Type B pancreatic cell (in vitro differentiated cells): ENCODE measurements around the gene HOXA2. TPM values are rescaled to one million over a fixed set of nuclear protein-coding genes. Genes with fewer than 3 reads are reported as not detected.

Source experiments
- DNase-seq: peaks from one replicate; pipeline ENCODE4 v3.0.0; 2021; ENCODE audit warnings: mixed read lengths; ENCODE audit not compliant: unreplicated experiment; ENCODE audit errors: extremely low spot score
- H3K27ac Mint-ChIP-seq: 2 replicates; pipeline ENCODE4 v1.8.0; 2021; ENCODE audit warnings: mild to moderate bottlenecking, mixed read lengths
- H3K27me3 Mint-ChIP-seq: 2 replicates; pipeline ENCODE4 v1.8.0; 2021; ENCODE audit warnings: mixed read lengths
- H3K36me3 Mint-ChIP-seq: 2 replicates; pipeline ENCODE4 v1.8.0; 2021; ENCODE audit warnings: mixed read lengths
- H3K4me1 Mint-ChIP-seq: one replicate; pipeline ENCODE4 v1.8.0; 2021; ENCODE audit warnings: mixed read lengths; ENCODE audit not compliant: unreplicated experiment
- H3K4me3 Mint-ChIP-seq: 2 replicates; pipeline ENCODE4 v1.8.0; 2021; ENCODE audit warnings: mild to moderate bottlenecking, mixed read lengths
- H3K9me3 Mint-ChIP-seq: 2 replicates; pipeline ENCODE4 v1.8.0; 2021; ENCODE audit warnings: mixed read lengths
- CTCF ChIP-seq: fragments of 200-600 bp; sonication (generic); conservative IDR thresholded peaks from 2 replicates; pipeline ENCODE4 v1.5.0; 2021; ENCODE audit warnings: antibody characterized with exemption, mild to moderate bottlenecking
- total RNA-seq: library from RNA; stranded (reverse); gene quantifications from 2 replicates; pipeline ENCODE4 v1.2.1, GENCODE V29; 2021; ENCODE audit warnings: low replicate concordance

Gene HOXA2
- total RNA-seq, 1 donor from 2014 or later, result 26.8 TPM

DNA sequence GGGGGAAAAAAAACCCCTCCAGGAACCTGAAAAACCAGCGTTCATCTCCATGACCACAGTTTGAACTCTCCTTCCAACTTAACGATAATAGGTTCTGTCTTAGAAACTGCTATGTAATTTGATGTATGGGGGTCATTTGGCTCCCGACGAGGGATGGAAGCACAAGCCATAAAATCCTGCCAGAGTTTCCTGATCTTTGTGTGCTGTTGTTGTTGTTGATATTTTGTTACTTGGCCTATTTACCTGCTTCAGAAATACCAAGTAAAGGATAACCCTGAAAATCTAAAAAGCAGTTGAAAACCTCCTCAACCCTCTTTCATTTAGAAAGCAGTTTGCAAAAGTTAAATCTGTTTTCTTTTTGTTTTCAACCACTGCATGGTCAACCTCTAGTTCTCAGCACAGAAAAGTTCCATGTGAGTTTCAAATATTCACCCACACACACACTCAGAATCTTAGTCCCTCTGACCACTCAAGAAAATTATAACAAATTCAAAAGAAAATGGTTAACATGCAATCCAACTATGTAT lies 9.3 kb upstream of the HOXA2 start:
- Mint-ChIP-seq H3K27me3 (peaks cover 56% of the 10 kb centered on the region), H3K4me1 (peaks cover 27% of the 10 kb centered on the region), H3K4me3 (peak overlapping the region; percentile 97), H3K9me3 (no peaks in the 10 kb centered on the region), H3K27ac (peak overlapping the region; percentile 97), H3K36me3 (peaks cover 53% of the 10 kb centered on the region)
- no peak for DNase-seq
- no peak for TF ChIP-seq CTCF

- no peak for DNase-seq
- no peak for TF ChIP-seq CTCF
- H3K4me1 Mint-ChIP-seq, result peaks cover 28% of the 10 kb centered on the region
- H3K27ac Mint-ChIP-seq, result peak overlapping the region; percentile 97
- peaks cover 48% of the 10 kb centered on the region for H3K36me3 Mint-ChIP-seq
- peak overlapping the region; percentile 97 for H3K4me3 Mint-ChIP-seq
- H3K27me3 Mint-ChIP-seq, result peaks cover 55% of the 10 kb centered on the region
- H3K9me3 Mint-ChIP-seq, result no peaks in the 10 kb centered on the region
Measured at GRCh38 chr7:27111042-27111750, 8.7 kb upstream of the HOXA2 start.

DNA sequence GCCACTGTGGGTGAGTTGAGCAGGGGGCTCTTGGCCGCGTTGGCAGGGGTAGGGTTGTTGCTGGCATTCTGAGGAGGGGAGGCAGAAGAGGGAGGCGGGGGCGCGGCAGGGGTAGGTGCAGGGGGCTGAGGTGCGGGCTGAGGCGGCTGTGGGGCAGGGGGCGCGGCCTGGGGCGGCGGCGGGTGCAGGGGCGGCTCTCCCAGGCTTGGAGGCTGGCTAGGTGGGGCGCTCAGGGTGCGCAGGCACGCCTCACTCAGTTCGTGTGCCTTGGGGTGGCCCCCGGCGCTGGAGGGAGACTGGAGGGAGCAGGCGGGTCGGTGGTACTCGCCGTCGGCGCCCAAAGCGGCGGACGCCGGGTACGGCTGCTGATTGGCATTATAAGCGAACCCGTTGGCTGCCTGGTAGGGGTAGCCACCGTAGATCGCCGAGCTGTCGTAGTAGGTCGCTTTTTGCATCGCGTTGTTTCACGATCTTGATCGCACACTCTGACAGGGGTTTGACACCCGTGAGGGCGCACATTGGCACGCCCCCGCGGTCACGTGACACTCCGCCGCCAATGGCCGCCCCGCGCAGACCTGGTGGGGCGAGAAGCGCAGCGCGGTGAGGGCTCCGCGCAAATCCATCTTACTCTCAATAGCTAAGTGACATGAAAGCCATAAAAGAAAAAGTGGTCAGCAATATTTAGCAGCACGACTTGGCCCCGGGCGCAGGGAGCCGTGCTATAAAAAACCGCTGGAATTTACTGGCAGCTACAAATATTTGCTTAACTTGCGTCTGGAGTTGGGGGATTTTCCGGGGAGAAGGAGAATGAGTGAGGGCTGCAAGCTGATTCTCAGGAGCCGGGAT lies 7.9 kb upstream of the HOXA2 start:
- Mint-ChIP-seq H3K4me3 (peak overlapping the region; percentile 97), H3K27me3 (peaks cover 57% of the 10 kb centered on the region), H3K36me3 (peaks cover 46% of the 10 kb centered on the region)

GRCh38 chr7:27109466-27110185 lies 7.1 kb upstream of the HOXA2 start:
- Mint-ChIP-seq H3K4me3 (peak overlapping the region; percentile 97), H3K36me3 (peaks cover 40% of the 10 kb centered on the region), H3K4me1 (peaks cover 43% of the 10 kb centered on the region), H3K9me3 (no peaks in the 10 kb centered on the region), H3K27ac (peak overlapping the region; percentile 97), H3K27me3 (peaks cover 56% of the 10 kb centered on the region)
- no peak for DNase-seq
- no peak for TF ChIP-seq CTCF

More for the DNA sequence above, 7.9 kb upstream of the HOXA2 start:
- Mint-ChIP-seq H3K4me1 (peaks cover 36% of the 10 kb centered on the region), H3K27ac (peak overlapping the region; percentile 97), H3K9me3 (no peaks in the 10 kb centered on the region)
- DNase-seq, result peak; percentile 95
- TF ChIP-seq CTCF, result no peak

DNA sequence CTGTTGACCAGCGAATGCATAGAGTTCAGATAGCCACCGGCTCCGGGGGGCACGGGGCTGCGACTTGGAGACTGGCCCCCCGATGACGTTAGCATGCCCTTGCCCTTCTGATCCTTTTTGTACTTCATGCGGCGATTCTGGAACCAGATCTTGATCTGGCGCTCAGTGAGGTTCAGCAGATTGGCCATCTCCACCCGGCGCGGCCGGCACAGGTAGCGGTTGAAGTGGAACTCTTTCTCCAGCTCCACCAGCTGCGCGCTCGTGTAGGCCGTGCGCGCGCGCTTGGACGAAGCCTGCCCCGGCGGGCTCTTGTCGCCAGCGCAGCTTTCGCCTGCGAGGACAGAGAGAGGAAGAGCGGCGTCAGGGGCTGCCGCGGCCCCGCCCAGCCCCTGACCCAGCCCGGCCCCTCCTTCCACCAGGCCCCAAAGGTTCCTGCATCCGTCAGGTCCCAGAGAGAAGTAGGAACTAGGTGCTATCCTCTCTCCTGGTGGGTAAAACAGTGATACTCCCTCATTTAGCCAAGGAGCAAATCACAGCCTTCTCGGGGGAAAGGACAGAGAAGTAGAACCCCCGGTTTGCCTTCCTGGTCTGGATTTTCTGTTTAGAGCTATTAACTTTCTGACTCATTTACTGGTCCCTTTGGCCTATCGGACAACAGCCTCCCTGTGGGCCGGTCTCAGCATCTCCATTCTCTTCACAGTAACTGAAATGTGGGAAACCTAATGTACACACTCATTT lies 6.1 kb upstream of the HOXA2 start:
- TF ChIP-seq CTCF, result peak; percentile 44
- H3K9me3 Mint-ChIP-seq, result no peaks in the 10 kb centered on the region
- peak overlapping the region; percentile 97 for H3K27ac Mint-ChIP-seq
- peaks cover 61% of the 10 kb centered on the region for H3K27me3 Mint-ChIP-seq
- DNase-seq, result peak; percentile 81
- H3K4me3 Mint-ChIP-seq, result peak overlapping the region; percentile 97
- H3K4me1 Mint-ChIP-seq, result peaks cover 54% of the 10 kb centered on the region
- H3K36me3 Mint-ChIP-seq, result peaks cover 37% of the 10 kb centered on the region
